Measurements from ENCODE around the gene ABCA2. TPM values are rescaled to one million over a fixed set of nuclear protein-coding genes. Genes with fewer than 3 reads are reported as not detected.
A peak's percentile ranks its signal among the peaks of the same experiment; 100 is the strongest.

ABCA2 gene
- total and polyA plus RNA-seq, 8 donors, result 20.8 to 34.8 (median 29.8) TPM

- Histone ChIP-seq H3K36me3 (no peaks in the 10 kb centered on the region), H3K27me3 (peaks cover 15 to 52% of the 10 kb centered on the region in 2 donors), H3K9me3 (no peaks in the 10 kb centered on the region), H3K4me1 (peaks cover 9 to 38% of the 10 kb centered on the region in 2 donors), H3K4me3 (no peak overlapping the region), H3K27ac (no peak overlapping the region)
- peak; percentile 64 for ATAC-seq
- DNase-seq, result peak; percentile 78 to 96 (median 88)
- intact Hi-C loops (cut with DNase I), result no loop called here
- TF ChIP-seq CTCF (IDR thresholded peaks at IDR 0.05), result no peak
Observed at GRCh38 chr9:137055385-137056364, 27.6 kb upstream of the ABCA2 start.

- no peaks in the 10 kb centered on the region for H3K36me3 ChIP-seq
- H3K27ac ChIP-seq, result no peak overlapping the region
- H3K4me3 ChIP-seq, result no peak overlapping the region
- ATAC-seq (no peak), DNase-seq (no peak)
- intact Hi-C loops (cut with DNase I), result no loop called here
- no peak for TF ChIP-seq CTCF (IDR thresholded peaks at IDR 0.05)
- H3K9me3 ChIP-seq, result no peaks in the 10 kb centered on the region
- peaks cover 15 to 59% of the 10 kb centered on the region in 2 donors for H3K27me3 ChIP-seq
- peaks cover 9 to 38% of the 10 kb centered on the region in 2 donors for H3K4me1 ChIP-seq
Observed at GRCh38 chr9:137054932-137055384, 26.9 kb upstream of the ABCA2 start.

- Histone ChIP-seq H3K4me1 (peaks cover 9 to 38% of the 10 kb centered on the region in 2 donors), H3K36me3 (no peaks in the 10 kb centered on the region), H3K27me3 (peaks cover 21 to 67% of the 10 kb centered on the region in 2 donors), H3K4me3 (peak within 1 kb of the TSS; percentile 15 to 40), H3K9me3 (no peaks in the 10 kb centered on the region), H3K27ac (no peak within 1 kb of the TSS)
- ATAC-seq, result peak; percentile 90
- DNase-seq, result peak in 1 of 4 donors; percentile 90
- intact Hi-C loops (cut with DNase I), result no loop called here
- no peak for TF ChIP-seq CTCF (IDR thresholded peaks at IDR 0.05)
Observed at GRCh38 chr9:137053944-137054931, 26.2 kb upstream of the ABCA2 start, which contains the start of gene ENTPD2. Gene ENTPD2 (minus strand): TSS chr9:137054061. CDS start chr9:137053997, 64 bp downstream.

GRCh38 chr9:137052998-137053943, 25.2 kb upstream of the ABCA2 start:
- DNase-seq, result peak in 1 of 4 donors; percentile 74
- H3K9me3 ChIP-seq, result no peaks in the 10 kb centered on the region
- H3K27me3 ChIP-seq, result peaks cover 30 to 76% of the 10 kb centered on the region in 2 donors
- peak; percentile 25 for ATAC-seq
- H3K36me3 ChIP-seq, result no peaks in the 10 kb centered on the region
- H3K4me1 ChIP-seq, result peaks cover 9 to 43% of the 10 kb centered on the region in 2 donors
- H3K27ac ChIP-seq, result no peak overlapping the region
- intact Hi-C loops (cut with DNase I), result no loop called here
- TF ChIP-seq CTCF (IDR thresholded peaks at IDR 0.05), result no peak
- peak overlapping the region; percentile 15 to 40 for H3K4me3 ChIP-seq

Measured in left lung (tissue), 10 donors.